Stimulated activated CD4-positive, alpha-beta T cell treated with anti-CD3 and anti-CD28 coated beads, TNF-alpha, amount 100 ng/mL, for 1 hour (primary cell): ENCODE data around the gene LTBP1.
"Not testable (repeated sequence)": the region's sequence is repeated elsewhere in the genome, so short reads cannot be mapped to it uniquely, and the experiment has no call there.

Source experiments
- DNase-seq, 3 donors: peaks; one replicate each; pipeline ENCODE4 v3.0.0-alpha.2; 2020; ENCODE audit warnings: low read depth in 3 of 3, low spot score in 1 of 3

Gene LTBP1

DNA sequence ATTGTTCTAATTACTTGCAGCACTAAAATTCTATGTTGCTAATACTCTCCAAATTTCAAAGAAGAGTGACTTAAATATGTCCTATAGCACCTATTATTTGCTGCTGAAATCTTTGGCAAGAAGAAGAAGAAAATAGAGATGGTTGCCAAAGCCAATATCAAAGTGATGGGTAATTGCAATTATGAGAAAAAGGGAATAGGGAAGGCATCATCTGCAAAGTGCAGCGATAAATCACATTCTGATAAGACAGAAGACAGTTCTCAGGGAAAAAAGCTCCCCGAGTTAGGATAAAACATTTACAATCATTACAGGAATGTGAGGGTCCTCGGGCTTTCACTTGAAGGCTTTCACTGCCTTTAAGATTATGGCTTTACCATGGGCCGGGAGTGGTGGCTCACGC lies 457.6 kb downstream of the LTBP1 start:
- DNase-seq = no peak

DNA sequence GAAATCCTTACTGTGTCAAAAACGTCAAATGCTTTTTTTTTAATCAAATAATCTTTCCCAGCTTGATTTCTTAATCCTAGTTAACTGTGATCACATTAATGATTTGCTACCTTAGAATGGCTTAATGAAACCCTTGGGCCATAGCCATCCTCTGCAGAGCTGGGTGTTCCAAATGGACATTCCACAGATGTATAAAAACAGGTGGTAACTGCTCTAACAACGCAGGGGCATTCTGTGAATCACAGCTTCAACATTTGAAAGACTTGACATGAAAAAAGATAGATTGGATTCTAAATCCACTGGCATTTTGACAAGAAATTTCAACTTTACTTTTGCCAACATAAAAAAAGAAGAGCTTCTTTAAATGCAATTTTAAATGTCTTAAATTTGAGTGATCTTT lies 459.9 kb downstream of the LTBP1 start:
- DNase-seq = no peak

DNA sequence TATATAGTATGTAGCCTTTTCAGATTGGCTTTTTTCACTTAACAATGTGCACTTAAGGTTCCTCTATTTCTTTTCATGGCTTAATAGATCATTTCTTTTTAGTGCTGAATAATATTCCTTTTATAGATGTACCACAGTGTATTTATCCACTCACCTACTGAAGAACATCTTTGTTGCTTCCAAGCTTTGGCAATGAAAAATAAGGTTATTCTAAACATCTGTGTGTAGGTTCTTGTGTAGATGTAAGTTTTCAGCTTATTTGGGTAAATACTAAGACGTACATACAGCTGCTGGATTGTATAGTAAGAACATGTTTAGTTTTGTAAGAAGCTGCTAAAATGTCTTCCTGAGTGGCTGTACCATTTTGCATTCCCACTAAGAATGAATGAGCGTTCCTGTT lies 461.4 kb downstream of the LTBP1 start:
- no peak for DNase-seq

GRCh38 chr2:33409417-33409955 lies 462.7 kb downstream of the LTBP1 start:
- no peak for DNase-seq

GRCh38 chr2:33411765-33412164 lies 465.0 kb downstream of the LTBP1 start:
- DNase-seq = no peak

DNA sequence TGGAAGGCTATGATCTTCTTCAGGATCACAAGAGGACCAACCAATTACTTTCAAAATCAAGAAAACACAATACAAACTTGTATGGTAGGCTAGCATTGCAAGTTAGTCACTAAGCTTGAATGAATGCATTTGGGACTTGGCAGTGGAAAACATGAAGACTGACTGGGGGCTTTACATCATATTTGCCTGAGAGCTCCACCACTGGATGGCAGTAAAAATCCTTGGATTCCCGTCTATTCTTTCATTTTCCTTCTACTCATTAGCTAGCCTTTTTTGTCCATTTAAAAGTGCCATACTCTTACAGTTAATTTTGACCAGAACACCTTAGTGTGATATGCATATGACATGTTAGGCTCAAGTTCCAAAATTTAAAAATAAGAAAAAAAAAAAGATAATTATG lies 466.2 kb downstream of the LTBP1 start:
- no peak for DNase-seq

DNA sequence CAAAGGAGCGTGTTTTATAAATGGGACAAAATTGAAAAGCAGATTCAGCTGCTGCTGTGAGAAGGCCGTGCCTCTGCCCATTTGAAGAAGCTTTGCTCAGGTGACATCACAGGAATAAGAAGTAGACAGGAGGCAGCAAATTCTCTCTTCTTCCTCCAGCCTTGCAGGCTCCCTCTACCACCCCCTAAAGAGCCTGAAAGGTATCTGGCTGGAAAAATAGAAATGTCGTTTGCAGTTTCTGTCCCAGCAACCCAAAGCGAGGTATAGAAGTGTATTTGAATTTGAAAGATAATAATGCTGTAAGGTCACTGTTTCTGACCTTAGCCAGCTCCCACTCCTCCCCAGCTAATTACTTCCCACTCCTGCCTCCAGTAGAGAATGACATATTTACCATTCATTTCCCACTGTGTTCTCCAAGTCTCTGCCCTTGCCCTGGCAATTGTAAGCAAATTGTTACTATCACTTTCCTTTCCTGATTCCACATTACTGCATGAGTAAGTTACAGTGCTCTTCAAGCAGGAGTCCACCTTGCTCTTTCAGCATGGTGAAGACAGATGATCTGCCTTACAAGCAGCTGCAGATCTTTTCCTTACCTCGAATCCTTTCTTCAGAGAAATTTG lies 472.9 kb downstream of the LTBP1 start:
- DNase-seq = no peak

DNA sequence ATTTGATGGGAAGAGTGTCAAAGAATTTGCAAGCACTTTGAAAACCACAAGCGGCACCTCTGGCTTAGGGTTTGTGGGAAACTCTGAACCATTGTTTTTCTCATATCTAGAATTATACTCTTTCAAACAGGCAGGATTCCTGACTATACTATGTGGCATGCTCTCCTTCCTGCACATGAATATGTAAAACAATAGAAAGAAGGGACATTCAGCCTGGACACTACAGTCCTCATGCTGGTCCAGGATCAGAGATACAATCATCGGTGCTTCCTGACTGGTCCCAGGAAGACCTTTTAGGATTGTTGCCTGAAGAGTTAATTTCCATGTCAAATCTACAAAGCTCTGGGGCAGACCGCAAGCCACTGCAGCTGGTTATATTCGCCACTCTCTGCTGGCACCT lies 474.0 kb downstream of the LTBP1 start:
- no peak for DNase-seq

- no peak for DNase-seq
Measured at GRCh38 chr2:33421820-33422219, 475.1 kb downstream of the LTBP1 start.

GRCh38 chr2:33425161-33425560 lies 478.4 kb downstream of the LTBP1 start:
- no peak for DNase-seq

GRCh38 chr2:33425586-33426031 lies 478.9 kb downstream of the LTBP1 start:
- DNase-seq = no peak

DNA sequence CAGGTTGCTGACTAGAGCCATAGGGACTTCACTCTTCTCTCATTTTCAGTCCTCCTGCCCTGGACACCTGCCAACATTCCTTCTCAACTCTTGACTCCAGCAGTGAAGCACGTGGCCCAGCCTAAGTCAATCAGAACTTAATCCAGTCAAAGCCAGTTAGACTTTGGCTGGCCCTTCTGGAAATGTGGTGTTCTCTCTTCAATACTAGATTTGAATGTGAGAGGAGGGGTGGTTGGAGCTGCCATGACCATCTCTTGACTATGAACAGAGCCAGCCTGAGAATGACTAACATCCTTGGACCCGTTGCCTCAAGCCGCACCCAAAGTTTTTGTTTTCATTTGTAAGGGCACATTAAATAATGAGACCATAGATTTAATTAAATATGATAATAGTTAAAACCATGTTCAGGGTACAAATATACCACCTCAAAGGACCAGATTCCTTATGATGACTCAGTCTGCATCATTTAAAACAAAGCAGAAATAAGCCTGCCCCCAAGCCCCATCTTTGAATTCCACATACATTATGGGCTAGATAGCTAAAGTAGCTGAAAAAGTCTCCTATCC lies 480.0 kb downstream of the LTBP1 start:
- DNase-seq = no peak

GRCh38 chr2:33430077-33430476 lies 483.3 kb downstream of the LTBP1 start:
- no peak for DNase-seq

DNA sequence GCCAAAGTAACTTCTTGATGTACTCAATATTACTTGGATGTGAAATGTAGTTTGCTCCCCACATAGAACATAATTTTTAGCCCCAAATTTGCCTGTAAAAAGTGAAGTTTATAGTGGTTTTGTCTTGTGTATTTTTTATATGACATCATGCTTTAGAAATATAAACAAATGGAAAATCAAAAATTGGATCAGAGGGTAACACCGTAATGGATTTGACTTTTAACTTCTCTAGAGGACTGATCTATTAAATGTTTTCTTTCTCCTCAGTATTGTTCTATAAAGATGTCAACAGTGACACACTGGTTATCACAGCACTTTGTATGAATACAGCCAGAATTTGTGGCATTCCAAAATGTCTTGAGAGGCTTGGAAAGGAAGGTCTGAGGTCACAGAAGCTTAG lies 484.1 kb downstream of the LTBP1 start:
- no peak for DNase-seq

DNA sequence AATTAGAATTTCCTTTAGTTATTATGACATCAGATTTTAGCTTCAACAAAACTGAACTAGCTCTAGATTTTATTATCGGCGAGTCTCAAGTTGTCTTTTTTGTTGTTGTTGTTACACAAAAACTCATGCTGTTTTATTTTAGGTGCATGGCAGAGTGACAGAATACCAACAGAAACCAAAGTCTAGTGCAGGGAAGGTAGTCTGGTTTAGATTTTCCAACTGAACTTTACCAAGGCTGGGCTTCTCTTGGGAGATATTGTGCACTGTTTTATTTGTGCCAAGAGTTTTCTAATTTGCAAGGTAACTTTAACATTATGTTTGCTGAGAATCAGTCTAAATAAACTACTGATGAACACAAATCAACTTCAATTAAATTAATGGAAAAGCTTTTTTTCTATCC lies 486.1 kb downstream of the LTBP1 start:
- DNase-seq = no peak

DNA sequence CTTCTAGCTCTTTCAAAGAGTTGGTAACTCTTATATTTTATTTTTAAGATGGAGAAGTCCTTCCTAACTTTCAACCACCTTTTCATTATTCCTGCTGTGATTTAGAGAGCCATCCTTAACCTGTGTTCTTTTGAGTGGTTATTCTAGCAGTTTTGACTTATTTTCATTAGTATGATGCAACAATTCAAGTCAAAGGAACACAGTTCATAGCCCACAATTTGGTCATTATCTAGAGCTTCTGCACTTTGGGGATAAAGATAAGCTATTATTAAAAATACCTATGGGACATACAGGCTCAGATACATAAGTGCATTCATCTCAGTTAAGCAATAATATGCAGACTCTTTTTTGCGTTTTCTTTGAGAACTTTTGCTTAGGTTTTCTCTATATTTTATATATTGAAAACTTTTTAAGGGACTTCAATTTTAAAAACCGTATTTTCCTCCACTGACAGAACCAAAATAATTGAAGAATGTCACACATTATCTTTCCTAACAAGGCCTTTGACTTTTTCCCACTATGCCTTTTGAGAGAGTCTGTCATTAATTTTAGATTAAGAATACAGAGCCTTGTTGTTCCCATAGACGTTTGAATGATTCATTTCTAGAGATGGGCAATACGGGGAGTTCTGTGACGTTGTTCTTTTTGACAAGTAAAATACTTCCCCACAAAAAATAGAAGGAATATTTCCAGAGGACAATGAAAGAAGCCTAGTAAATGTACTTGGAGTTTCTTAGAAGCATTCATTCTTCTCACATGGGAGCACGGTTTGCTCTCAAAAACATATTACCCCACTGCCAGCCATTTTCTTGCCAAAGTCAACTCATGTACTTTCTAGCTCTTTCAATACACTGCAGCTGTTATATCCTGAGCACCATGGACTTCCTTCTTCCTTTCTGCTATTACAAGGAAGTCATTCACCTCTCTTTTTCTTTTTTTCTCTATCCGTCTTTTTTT lies 486.8 kb downstream of the LTBP1 start:
- no peak for DNase-seq

DNA sequence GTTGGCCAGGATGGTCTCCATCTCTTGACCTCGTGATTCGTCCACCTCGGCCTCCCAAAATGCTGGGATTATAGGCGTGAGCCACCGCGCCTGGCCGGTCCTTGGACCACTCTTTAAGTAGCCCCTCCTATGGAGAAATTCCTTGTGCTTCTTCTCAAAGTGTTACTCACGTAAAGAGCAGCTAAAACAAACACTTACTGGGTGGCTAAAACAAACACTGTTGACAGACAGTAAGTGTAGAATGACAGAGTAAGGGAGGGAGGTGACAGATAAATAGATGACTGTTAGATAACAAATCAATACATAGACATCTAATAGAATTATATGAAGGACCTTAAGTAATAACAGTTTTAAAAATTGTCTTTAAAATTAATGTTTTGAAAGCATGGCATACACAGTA lies 488.8 kb downstream of the LTBP1 start:
- DNase-seq = no peak

GRCh38 chr2:33436083-33436482 lies 489.3 kb downstream of the LTBP1 start:
- DNase-seq = no peak

DNA sequence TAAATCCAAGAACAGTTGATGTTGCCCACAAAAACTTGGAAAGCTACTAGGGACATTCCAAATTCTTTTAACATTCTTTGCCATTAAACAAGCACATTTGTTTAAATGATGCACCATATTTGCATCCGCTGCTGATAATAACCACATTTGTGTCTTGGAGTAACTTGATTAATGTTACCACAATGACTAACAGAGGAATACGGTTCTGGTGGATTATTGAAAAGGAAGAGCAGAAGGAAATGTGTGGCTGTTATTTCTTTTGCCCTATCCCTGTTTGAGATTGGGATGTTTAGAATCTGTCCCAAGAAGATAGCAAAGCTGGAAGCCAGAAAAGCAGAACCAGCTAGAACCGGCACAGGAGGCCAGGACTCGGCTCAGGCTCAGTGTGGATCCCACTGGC lies 490.5 kb downstream of the LTBP1 start:
- DNase-seq = no peak

GRCh38 chr2:33437815-33438214 lies 491.1 kb downstream of the LTBP1 start:
- DNase-seq = no peak

- peak in 1 of 3 donors; percentile 11 for DNase-seq
Measured at GRCh38 chr2:33441235-33441810, 494.6 kb downstream of the LTBP1 start.

DNA sequence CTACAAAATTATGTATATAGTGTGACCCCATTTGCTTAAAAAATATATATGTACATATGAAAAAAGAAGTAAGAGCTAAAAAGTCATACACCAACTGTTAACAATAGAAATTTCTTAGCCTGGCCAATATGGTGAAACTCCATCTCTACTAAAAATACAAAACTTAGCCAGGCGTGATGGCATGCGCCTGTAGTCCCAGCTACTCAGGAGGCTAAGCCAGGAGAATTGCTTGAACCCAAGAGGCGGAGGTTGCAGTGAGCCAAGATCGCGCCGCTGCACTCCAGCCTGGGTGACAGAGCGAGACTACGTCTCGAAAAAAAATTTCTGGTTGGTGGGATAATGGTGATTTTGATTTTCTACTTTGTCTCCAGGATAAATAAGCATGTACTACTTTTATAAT lies 495.3 kb downstream of the LTBP1 start:
- DNase-seq = not testable (repeated sequence)
